Endothelial cell of umbilical vein (primary cell): ENCODE measurements around the gene CTSH.

ENCODE experiments used
- MYC ChIP-seq: IDR thresholded peaks from one replicate; pipeline ENCODE4 v1.6.1; 2011; ENCODE audit warnings: mild to moderate bottlenecking, low read depth, low read length
- POLR2AphosphoS5 ChIP-seq: IDR thresholded peaks from 2 replicates; pipeline ENCODE4 v1.6.1; 2012; ENCODE audit warnings: low read depth, mild to moderate bottlenecking, control low read depth, low read length, moderate library complexity; ENCODE audit not compliant: insufficient read depth

GRCh38 chr15:78880242-78880533, 64.7 kb downstream of the CTSH start:
- TF ChIP-seq POLR2AphosphoS5 (no peak), MYC (no peak)
